AG09309 (cell line): ENCODE measurements around the gene EDA.

ENCODE experiments used
- DNase-seq: peaks from one replicate; pipeline ENCODE4 v3.0.0-alpha.2; 2010; ENCODE audit warnings: low read depth
- H3K4me3 ChIP-seq: 2 replicates; pipeline ENCODE4 v1.5.1; 2011; ENCODE audit warnings: mild to moderate bottlenecking, low read depth, low read length, moderate library complexity; ENCODE audit not compliant: control insufficient read depth
- CTCF ChIP-seq: IDR thresholded peaks from 2 replicates; pipeline ENCODE4 v1.5.1; 2011; ENCODE audit warnings: mild to moderate bottlenecking, low read depth, low read length, inconsistent platforms; ENCODE audit not compliant: insufficient read depth, control insufficient read depth; ENCODE audit errors: missing control alignments

The EDA gene

GRCh38 chrX:69607616-69608015 is 8.3 kb upstream of the EDA start:
- H3K4me3 ChIP-seq: no peak overlapping the region
- DNase-seq: no peak
- no peak for TF ChIP-seq CTCF

- no peak for DNase-seq
- no peak for TF ChIP-seq CTCF
- no peak overlapping the region for H3K4me3 ChIP-seq
These were observed 2.0 kb upstream of the EDA start for GRCh38 chrX:69613946-69614345.

GRCh38 chrX:69614886-69615285 is 1.0 kb upstream of the EDA start:
- no peak for DNase-seq
- no peak overlapping the region for H3K4me3 ChIP-seq
- no peak for TF ChIP-seq CTCF

- TF ChIP-seq CTCF: no peak
- H3K4me3 ChIP-seq: no peak overlapping the region
- no peak for DNase-seq
These were observed 571 bp upstream of the EDA start for GRCh38 chrX:69615342-69615741.

GRCh38 chrX:69616457-69617203 is 717 bp downstream of the EDA start:
- peak overlapping the region; percentile 41; the same call in 1 of the 2 replicates for H3K4me3 ChIP-seq
- no peak for TF ChIP-seq CTCF
- DNase-seq: no peak

- peak; percentile 46 for TF ChIP-seq CTCF
- no peak overlapping the region for H3K4me3 ChIP-seq
- DNase-seq: no peak
These were observed 2.9 kb downstream of the EDA start for GRCh38 chrX:69618803-69619202.
